ENCODE measurements around the gene SP140L. TPM values are rescaled to one million over a fixed set of nuclear protein-coding genes. Genes with fewer than 3 reads are reported as not detected.
"Not testable (repeated sequence)": the region's sequence is repeated elsewhere in the genome, so short reads cannot be mapped to it uniquely, and the experiment has no call there.

SP140L gene
- total RNA-seq, 3 donors from 2014 or later (not counting 1 experiment from before 2014, with no cell fraction given) = 58.4 to 92.6 (median 73.4) TPM

- Mint-ChIP-seq H3K36me3 (peaks cover 39% of the 10 kb centered on the region), H3K27me3 (ENCODE audit: low read depth in 2 of 2) (no peaks in the 10 kb centered on the region), H3K9me3 (peaks cover 0 to 3% of the 10 kb centered on the region in 2 donors), H3K4me3 (no peak overlapping the region), H3K27ac (no peak overlapping the region), H3K4me1 (no peaks in the 10 kb centered on the region)
- intact Hi-C loops (cut with micrococcal nuclease) = no loop called here
- no peaks in the 10 kb centered on the region for H3K4me1 ChIP-seq (ENCODE audit: control insufficient read depth, insufficient read depth, low read length)
- no peaks in the 10 kb centered on the region for H3K27me3 ChIP-seq (ENCODE audit: control insufficient read depth, insufficient read depth, low read length)
- no peak for ATAC-seq
- WGBS (ENCODE audit: insufficient coverage) = 68% methylated on average over 5 of the region's 5 CpGs
- no peak overlapping the region for H3K4me3 ChIP-seq (ENCODE audit: low read length)
- peaks cover 6% of the 10 kb centered on the region for H3K9me3 ChIP-seq (ENCODE audit: control insufficient read depth, insufficient read depth, low read length)
- no peak for DNase-seq
- H3K36me3 ChIP-seq (ENCODE audit: control insufficient read depth, insufficient read depth, low read length) = peaks cover 53% of the 10 kb centered on the region
- no peak overlapping the region for H3K27ac ChIP-seq (ENCODE audit: low read length)
- TF ChIP-seq, protein P1, sequence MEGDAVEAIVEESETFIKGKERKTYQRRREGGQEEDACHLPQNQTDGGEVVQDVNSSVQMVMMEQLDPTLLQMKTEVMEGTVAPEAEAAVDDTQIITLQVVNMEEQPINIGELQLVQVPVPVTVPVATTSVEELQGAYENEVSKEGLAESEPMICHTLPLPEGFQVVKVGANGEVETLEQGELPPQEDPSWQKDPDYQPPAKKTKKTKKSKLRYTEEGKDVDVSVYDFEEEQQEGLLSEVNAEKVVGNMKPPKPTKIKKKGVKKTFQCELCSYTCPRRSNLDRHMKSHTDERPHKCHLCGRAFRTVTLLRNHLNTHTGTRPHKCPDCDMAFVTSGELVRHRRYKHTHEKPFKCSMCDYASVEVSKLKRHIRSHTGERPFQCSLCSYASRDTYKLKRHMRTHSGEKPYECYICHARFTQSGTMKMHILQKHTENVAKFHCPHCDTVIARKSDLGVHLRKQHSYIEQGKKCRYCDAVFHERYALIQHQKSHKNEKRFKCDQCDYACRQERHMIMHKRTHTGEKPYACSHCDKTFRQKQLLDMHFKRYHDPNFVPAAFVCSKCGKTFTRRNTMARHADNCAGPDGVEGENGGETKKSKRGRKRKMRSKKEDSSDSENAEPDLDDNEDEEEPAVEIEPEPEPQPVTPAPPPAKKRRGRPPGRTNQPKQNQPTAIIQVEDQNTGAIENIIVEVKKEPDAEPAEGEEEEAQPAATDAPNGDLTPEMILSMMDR (IDR thresholded peaks at IDR 0.05) = no peak
Measured at GRCh38 chr2:230400454-230400853, 73.5 kb downstream of the SP140L start.

DNA sequence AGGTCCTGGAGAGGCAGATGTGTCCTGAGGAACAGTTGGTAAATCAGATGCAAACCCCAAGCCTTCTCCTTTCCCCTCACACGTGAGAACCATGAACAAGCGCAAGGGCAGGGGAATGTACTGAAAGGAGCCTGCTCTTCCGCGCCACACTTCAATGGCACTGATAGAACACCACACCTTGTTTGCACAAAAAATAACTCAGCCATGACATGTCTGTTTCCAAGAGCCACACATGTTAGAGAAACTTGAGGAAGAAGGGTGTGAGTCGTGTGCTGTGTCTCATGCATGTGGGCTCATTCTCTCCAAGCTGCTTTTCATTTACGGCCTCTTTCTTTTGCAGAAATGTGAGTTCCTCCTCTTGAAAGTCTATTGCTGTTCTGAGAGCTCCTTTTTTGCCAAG is 74.0 kb downstream of the SP140L start:
- ATAC-seq = peak in 1 of 3 donors; percentile 17
- H3K4me3 Mint-ChIP-seq; intact Hi-C loops (cut with micrococcal nuclease); H3K9me3 Mint-ChIP-seq; H3K4me3 ChIP-seq (ENCODE audit: low read length); DNase-seq; H3K27me3 ChIP-seq (ENCODE audit: control insufficient read depth, insufficient read depth, low read length); H3K27ac ChIP-seq (ENCODE audit: low read length); H3K27ac Mint-ChIP-seq; H3K9me3 ChIP-seq (ENCODE audit: control insufficient read depth, insufficient read depth, low read length); H3K27me3 Mint-ChIP-seq (ENCODE audit: low read depth in 2 of 2); H3K4me1 Mint-ChIP-seq; H3K4me1 ChIP-seq (ENCODE audit: control insufficient read depth, insufficient read depth, low read length): not testable (repeated sequence)
- peaks cover 53% of the 10 kb centered on the region for H3K36me3 ChIP-seq (ENCODE audit: control insufficient read depth, insufficient read depth, low read length)
- 100% methylated on average over 1 of the region's 6 CpGs for WGBS (ENCODE audit: insufficient coverage)
- peaks cover 33% of the 10 kb centered on the region for H3K36me3 Mint-ChIP-seq

DNA sequence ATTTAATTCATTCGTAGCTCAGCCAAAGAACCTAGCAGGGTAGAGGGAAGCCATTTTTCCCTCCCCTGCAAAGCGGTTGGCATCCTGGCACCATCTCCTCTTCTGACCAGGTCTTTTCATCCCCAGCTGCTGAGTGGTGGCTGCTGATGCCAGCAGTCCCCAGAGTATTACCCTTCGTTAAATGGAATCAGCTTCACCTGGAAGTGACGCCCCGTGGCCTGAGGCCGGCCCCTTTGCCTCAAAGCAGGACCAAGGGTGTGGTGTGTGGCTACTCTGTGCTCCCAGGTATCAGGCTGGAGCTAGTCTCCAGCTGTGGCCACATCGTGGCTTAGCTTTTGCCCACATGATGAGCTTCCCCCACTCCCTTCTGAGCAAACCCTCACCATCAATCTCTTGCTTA is 76.8 kb downstream of the SP140L start:
- Mint-ChIP-seq H3K4me1 (peaks cover 0 to 6% of the 10 kb centered on the region in 2 donors), H3K27me3 (ENCODE audit: low read depth in 2 of 2) (no peaks in the 10 kb centered on the region), H3K4me3 (no peak overlapping the region), H3K9me3 (no peaks in the 10 kb centered on the region), H3K27ac (no peak overlapping the region), H3K36me3 (peaks cover 17% of the 10 kb centered on the region)
- no peak for DNase-seq
- intact Hi-C loops (cut with micrococcal nuclease) = no loop called here
- no peak for ATAC-seq
- no peaks in the 10 kb centered on the region for H3K9me3 ChIP-seq (ENCODE audit: control insufficient read depth, insufficient read depth, low read length)
- H3K36me3 ChIP-seq (ENCODE audit: control insufficient read depth, insufficient read depth, low read length) = peaks cover 44% of the 10 kb centered on the region
- H3K27ac ChIP-seq (ENCODE audit: low read length) = no peak overlapping the region
- 93% methylated on average over 7 of the region's 7 CpGs for WGBS (ENCODE audit: insufficient coverage)
- H3K4me1 ChIP-seq (ENCODE audit: control insufficient read depth, insufficient read depth, low read length) = no peaks in the 10 kb centered on the region
- H3K4me3 ChIP-seq (ENCODE audit: low read length) = no peak overlapping the region
- H3K27me3 ChIP-seq (ENCODE audit: control insufficient read depth, insufficient read depth, low read length) = no peaks in the 10 kb centered on the region
- TF ChIP-seq, protein P1 (IDR thresholded peaks at IDR 0.05) = no peak

DNA sequence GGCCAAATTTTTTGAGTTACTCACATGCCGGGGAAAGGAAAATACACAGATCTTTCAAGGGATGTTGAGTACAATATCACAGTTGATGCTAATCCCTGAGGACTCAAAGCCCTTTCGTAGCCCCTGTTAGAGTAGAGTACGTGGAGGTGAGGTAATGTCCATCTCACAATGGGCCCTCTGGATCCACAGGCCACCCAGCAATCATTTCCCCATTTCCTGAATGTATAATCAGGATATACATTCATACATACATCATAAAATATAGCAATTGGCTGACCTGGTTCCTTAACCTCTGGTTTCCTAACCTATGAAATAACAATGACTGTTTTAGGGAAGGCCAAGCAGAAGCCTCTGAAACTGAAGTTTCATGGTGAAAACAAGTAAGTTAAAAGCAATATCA is 78.8 kb downstream of the SP140L start:
- Mint-ChIP-seq H3K4me3 (no peak overlapping the region), H3K9me3 (no peaks in the 10 kb centered on the region), H3K27ac (no peak overlapping the region), H3K27me3 (ENCODE audit: low read depth in 2 of 2) (no peaks in the 10 kb centered on the region), H3K4me1 (peaks cover 4 to 11% of the 10 kb centered on the region in 2 donors), H3K36me3 (peaks cover 10% of the 10 kb centered on the region)
- Histone ChIP-seq H3K9me3 (ENCODE audit: control insufficient read depth, insufficient read depth, low read length) (no peaks in the 10 kb centered on the region), H3K4me1 (ENCODE audit: control insufficient read depth, insufficient read depth, low read length) (peaks cover 3% of the 10 kb centered on the region), H3K27ac (ENCODE audit: low read length) (no peak overlapping the region), H3K27me3 (ENCODE audit: control insufficient read depth, insufficient read depth, low read length) (no peaks in the 10 kb centered on the region), H3K36me3 (ENCODE audit: control insufficient read depth, insufficient read depth, low read length) (peaks cover 26% of the 10 kb centered on the region), H3K4me3 (ENCODE audit: low read length) (no peak overlapping the region)
- TF ChIP-seq, protein P1 (IDR thresholded peaks at IDR 0.05) = no peak
- WGBS (ENCODE audit: insufficient coverage) = 98% methylated on average over 3 of the region's 3 CpGs
- intact Hi-C loops (cut with micrococcal nuclease) = no loop called here
- no peak for DNase-seq
- ATAC-seq = no peak
